K562 (cell line): ENCODE measurements around the gene GAL3ST3. TPM values are rescaled to one million over a fixed set of nuclear protein-coding genes. Genes with fewer than 3 reads are reported as not detected.

Source experiments
- CAMTA2 ChIP-seq: fragments of 250-450 bp; sonication (Bioruptor Pico); conservative IDR thresholded peaks from 2 replicates; pipeline ENCODE4 v1.5.1; 2022
- CBX8 ChIP-seq: fragments of 200-600 bp; sonication (generic); IDR thresholded peaks from 2 replicates; pipeline ENCODE4 v1.6.1; 2012; ENCODE audit warnings: borderline replicate concordance, mixed run types, low read depth, mild to moderate bottlenecking, moderate library complexity, mixed read lengths, low read length, control low read depth, inconsistent platforms; ENCODE audit not compliant: poor library complexity, severe bottlenecking; ENCODE audit errors: extremely low read depth
- CC2D1A ChIP-seq: fragments of 450-650 bp; IDR thresholded peaks from 2 replicates; pipeline ENCODE4 v1.6.1; 2017; ENCODE audit warnings: mild to moderate bottlenecking
- CEBPG ChIP-seq, 3 experiments: fragments of 200-800 bp in 1 of 3; sonication (Bioruptor generic) in 1 of 3; sonication (generic) in 1 of 3; formaldehyde crosslinking in 1 of 3; IDR thresholded peaks in 2 of 3; conservative IDR thresholded peaks in 1 of 3; 2 replicates each; pipeline versions ENCODE4 v1.6.1 to v1.8.0; 2016 to 2022; ENCODE audit warnings: missing compliant biosample characterization in 2 of 3, missing genetic modification characterization in 2 of 3, mild to moderate bottlenecking in 1 of 3, missing genetic modification reagents in 1 of 3
- EP400 ChIP-seq: fragments of 450-650 bp; IDR thresholded peaks from 2 replicates; pipeline ENCODE4 v1.6.1; 2017; ENCODE audit warnings: antibody characterized with exemption, mild to moderate bottlenecking, moderate library complexity
- ETS2 ChIP-seq: IDR thresholded peaks from 2 replicates; pipeline ENCODE4 v1.6.1; 2016; ENCODE audit warnings: borderline replicate concordance, missing genetic modification characterization, mild to moderate bottlenecking, moderate library complexity, missing compliant biosample characterization; ENCODE audit not compliant: poor library complexity, severe bottlenecking
- FOSL1 ChIP-seq: fragments of 200-800 bp; sonication (Bioruptor generic); conservative IDR thresholded peaks from 2 replicates; pipeline ENCODE4 v1.6.1; 2016; ENCODE audit warnings: missing genetic modification characterization, missing compliant biosample characterization
- GATA2 ChIP-seq: sonication (generic); formaldehyde crosslinking; IDR thresholded peaks from 2 replicates; pipeline ENCODE4 v1.4.0; 2020; ENCODE audit warnings: mild to moderate bottlenecking, missing genetic modification reagents
- HMGN3 ChIP-seq: IDR thresholded peaks from 2 replicates; pipeline ENCODE4 v1.6.1; 2011; ENCODE audit warnings: borderline replicate concordance, low read depth, mild to moderate bottlenecking, mixed read lengths, low read length; ENCODE audit not compliant: insufficient read length; ENCODE audit errors: extremely low read depth
- KLF1 ChIP-seq: fragments of 450-650 bp; IDR thresholded peaks from 2 replicates; pipeline ENCODE4 v1.6.1; 2016; ENCODE audit warnings: missing genetic modification characterization, missing compliant biosample characterization
- MAX ChIP-seq: sonication (generic); formaldehyde crosslinking; IDR thresholded peaks from 2 replicates; pipeline ENCODE4 v1.9.0; 2022; ENCODE audit warnings: mild to moderate bottlenecking, missing genetic modification reagents
- NFIC ChIP-seq: fragments of 450-650 bp; IDR thresholded peaks from 2 replicates; pipeline ENCODE4 v1.6.1; 2017; ENCODE audit warnings: mild to moderate bottlenecking, inconsistent platforms
- NONO ChIP-seq, 2 experiments: fragments of 200-400 bp in 1 of 2; fragments of 450-650 bp in 1 of 2; formaldehyde crosslinking in 1 of 2; IDR thresholded peaks; 2 replicates each; pipeline ENCODE4 v1.6.1; 2017; ENCODE audit warnings: low read depth in 2 of 2, mild to moderate bottlenecking in 2 of 2, moderate library complexity in 2 of 2, low read length in 1 of 2
- NR2C2 ChIP-seq, 2 experiments: fragments of 200-800 bp in 1 of 2; sonication (Bioruptor generic) in 1 of 2; sonication (generic) in 1 of 2; formaldehyde crosslinking in 1 of 2; IDR thresholded peaks; 2 replicates each; pipeline versions ENCODE4 v1.6.1 to v1.8.0; 2016 to 2022; ENCODE audit warnings: mild to moderate bottlenecking in 1 of 2, missing compliant biosample characterization in 1 of 2, missing genetic modification characterization in 1 of 2, missing genetic modification reagents in 1 of 2
- PHTF2 ChIP-seq: fragments of 250-450 bp; sonication (Bioruptor Pico); IDR thresholded peaks from 2 replicates; pipeline ENCODE4 v1.5.0; 2021; ENCODE audit warnings: mild to moderate bottlenecking
- TBP ChIP-seq: optimal IDR thresholded peaks from 2 replicates; pipeline ENCODE3; 2011; ENCODE audit warnings: low read depth, low read length, improper control_type of control experiment
- ZMIZ1 ChIP-seq, 2 experiments: fragments of 150-350 bp in 1 of 2; IDR thresholded peaks; 2 replicates each; pipeline ENCODE4 v1.6.1; 2012 to 2016; ENCODE audit warnings: low read depth in 2 of 2, low read length in 2 of 2, mild to moderate bottlenecking in 1 of 2, moderate library complexity in 1 of 2
- ZNF274 ChIP-seq: IDR thresholded peaks from 2 replicates; pipeline ENCODE4 v1.6.1; 2011; ENCODE audit warnings: low read depth, mild to moderate bottlenecking, low read length, moderate library complexity, borderline replicate concordance
- ZNF57 ChIP-seq: fragments of 450-650 bp; formaldehyde crosslinking; IDR thresholded peaks from 2 replicates; pipeline ENCODE4 v1.4.0; 2020; ENCODE audit warnings: mild to moderate bottlenecking, moderate library complexity
- ZNF696 ChIP-seq: fragments of 250-450 bp; sonication (Bioruptor Pico); conservative IDR thresholded peaks from 2 replicates; pipeline ENCODE4 v1.4.0; 2020; ENCODE audit warnings: mild to moderate bottlenecking, moderate library complexity
- ZNF77 ChIP-seq: fragments of 250-450 bp; sonication (Bioruptor Pico); IDR thresholded peaks from 2 replicates; pipeline ENCODE4 v1.5.0; 2020
- ZNF79 ChIP-seq: fragments of 250-450 bp; sonication (Bioruptor Pico); IDR thresholded peaks from 2 replicates; pipeline ENCODE4 v1.4.0; 2020; ENCODE audit warnings: low read depth, mild to moderate bottlenecking, moderate library complexity
- polyA plus RNA-seq, 8 experiments: library from polyadenylated mRNA; depleted of rRNA in 4 of 8; stranded (reverse) in 5 of 8; unstranded in 3 of 8; fragments of >200 nt; fragmentation: Nextera tagmentation in 2 of 8; fragmentation: Illumina TruSeq in 1 of 8; extraction: Ambion mirVana in 2 of 8; extraction: Trizol in 1 of 8; gene quantifications; 2 replicates each; pipeline versions ENCODE4 v1.2.1 to v1.2.3, GENCODE V29; 2011 to 2014; ENCODE audit warnings: inconsistent platforms in 1 of 8, missing spikeins in 1 of 8
- total RNA-seq, 7 experiments: library from RNA; depleted of rRNA in 6 of 7; stranded (reverse); fragments of >200 nt in 6 of 7; fragmentation: Illumina TruSeq in 2 of 7; extraction: Trizol in 2 of 7; gene quantifications; 2 replicates each; pipeline versions ENCODE4 v1.2.1 to v1.2.3, GENCODE V29; 2011 to 2021; ENCODE audit warnings: low replicate concordance in 1 of 7

GAL3ST3 gene
- total and polyA plus RNA-seq, 9 of the 15 experiments (the other 6 are each of a cell fraction or from before 2014, with no cell fraction given) = not detected

GRCh38 chr11:66012946-66013761 lies 35.8 kb downstream of the GAL3ST3 start (continued):
- no peak for TF ChIP-seq ZMIZ1 (IDR thresholded peaks at IDR 0.05; ENCODE audit: low read depth in 2 of 2, low read length in 2 of 2)
- no peak for TF ChIP-seq NFIC
- peak; percentile 65 for TF ChIP-seq MAX
- TF ChIP-seq GATA2 (CRISPR knock-in tag) = no peak
- TF ChIP-seq ZNF274 = no peak
- peak; percentile 44; the same call in 1 of the 2 replicates for TF ChIP-seq CEBPG (CRISPR knock-in tag; IDR thresholded peaks at IDR 0.05)
- TF ChIP-seq CEBPG (tag; conservative IDR thresholded peaks at IDR 0.05 in 1 of 2, IDR thresholded peaks at IDR 0.05 in 1 of 2) = no peak
- no peak for TF ChIP-seq CAMTA2 (CRISPR knock-in tag)
- no peak for TF ChIP-seq HMGN3
- TF ChIP-seq NR2C2 (CRISPR knock-in tag; IDR thresholded peaks at IDR 0.05) = no peak
- TF ChIP-seq NR2C2 (tag; IDR thresholded peaks at IDR 0.05) = peak; percentile 77
- no peak for TF ChIP-seq ZNF57
- no peak for TF ChIP-seq NONO (IDR thresholded peaks at IDR 0.05; ENCODE audit: low read depth in 2 of 2, low read length in 1 of 2)
- TF ChIP-seq ZNF696 = no peak
- no peak for TF ChIP-seq CBX8
- TF ChIP-seq FOSL1 (tag) = no peak
- TF ChIP-seq TBP = no peak
- no peak for TF ChIP-seq PHTF2 (CRISPR knock-in tag)
- TF ChIP-seq EP400 = no peak
- TF ChIP-seq ETS2 (tag) = no peak
- no peak for TF ChIP-seq KLF1 (tag)
- no peak for TF ChIP-seq CC2D1A
- TF ChIP-seq ZNF77 = no peak
- no peak for TF ChIP-seq ZNF79
